Measurements from ENCODE around the gene CADM2. TPM values are rescaled to one million over a fixed set of nuclear protein-coding genes. Genes with fewer than 3 reads are reported as not detected.

CADM2 gene
- total and polyA plus RNA-seq, 2 experiments from 2014 or later: 13.3 to 47.5 TPM

DNA sequence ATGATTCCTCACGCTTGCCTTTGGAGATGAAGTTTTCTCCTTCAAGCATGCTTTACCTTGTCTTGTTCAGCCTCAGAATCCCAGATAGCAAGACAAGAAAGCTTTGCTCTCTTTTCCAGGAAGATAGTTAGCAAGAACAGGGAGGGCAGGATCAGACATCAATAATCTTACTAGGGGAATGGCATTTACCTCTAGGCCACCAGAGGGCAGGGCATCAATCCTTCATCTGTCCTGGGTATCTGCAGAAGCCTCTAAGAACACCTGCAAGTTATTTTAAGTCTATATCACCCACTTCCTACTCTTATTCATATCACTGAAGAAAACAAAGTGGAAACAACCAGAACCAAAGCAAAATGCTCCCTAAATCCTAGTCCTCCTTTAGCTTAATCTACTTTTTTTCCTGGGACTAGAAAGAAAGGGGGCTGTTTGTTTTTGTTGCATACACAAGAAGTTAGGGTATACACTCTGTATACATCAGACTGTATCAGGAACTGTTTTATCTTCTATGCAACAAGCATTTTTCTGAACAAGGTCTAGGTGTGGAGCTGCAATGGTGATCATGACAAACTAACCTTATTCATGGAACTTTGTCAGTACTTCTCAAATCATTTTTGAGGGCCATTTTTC is 862.5 kb downstream of the CADM2 start:
- DNase-seq (ENCODE audit: low spot score): peak; percentile 73
- Histone ChIP-seq H3K4me3 (no peak overlapping the region), H3K4me2 (no peak overlapping the region), H3F3A (replicated peaks; ENCODE audit: low read depth) (no peaks in the 10 kb centered on the region), H3K27ac (ENCODE audit: low read depth) (no peak overlapping the region), H3K79me2 (replicated peaks; ENCODE audit: insufficient read depth) (no peaks in the 10 kb centered on the region), H2AFZ (no peak overlapping the region), H3K36me3 (ENCODE audit: insufficient read depth) (no peaks in the 10 kb centered on the region), H3K4me1 (ENCODE audit: insufficient read depth) (no peaks in the 10 kb centered on the region), H3K9me2 (ENCODE audit: insufficient read depth) (no peaks in the 10 kb centered on the region), H3K27me3 (ENCODE audit: insufficient read depth) (no peaks in the 10 kb centered on the region), H4K20me1 (replicated peaks; ENCODE audit: insufficient read depth) (no peaks in the 10 kb centered on the region)
- no peak overlapping the region for H3K4me3 Mint-ChIP-seq
- no peak for TF ChIP-seq EZH2 (IDR thresholded peaks at IDR 0.05; ENCODE audit: low read depth, unreplicated experiment)
- TF ChIP-seq, protein P1, sequence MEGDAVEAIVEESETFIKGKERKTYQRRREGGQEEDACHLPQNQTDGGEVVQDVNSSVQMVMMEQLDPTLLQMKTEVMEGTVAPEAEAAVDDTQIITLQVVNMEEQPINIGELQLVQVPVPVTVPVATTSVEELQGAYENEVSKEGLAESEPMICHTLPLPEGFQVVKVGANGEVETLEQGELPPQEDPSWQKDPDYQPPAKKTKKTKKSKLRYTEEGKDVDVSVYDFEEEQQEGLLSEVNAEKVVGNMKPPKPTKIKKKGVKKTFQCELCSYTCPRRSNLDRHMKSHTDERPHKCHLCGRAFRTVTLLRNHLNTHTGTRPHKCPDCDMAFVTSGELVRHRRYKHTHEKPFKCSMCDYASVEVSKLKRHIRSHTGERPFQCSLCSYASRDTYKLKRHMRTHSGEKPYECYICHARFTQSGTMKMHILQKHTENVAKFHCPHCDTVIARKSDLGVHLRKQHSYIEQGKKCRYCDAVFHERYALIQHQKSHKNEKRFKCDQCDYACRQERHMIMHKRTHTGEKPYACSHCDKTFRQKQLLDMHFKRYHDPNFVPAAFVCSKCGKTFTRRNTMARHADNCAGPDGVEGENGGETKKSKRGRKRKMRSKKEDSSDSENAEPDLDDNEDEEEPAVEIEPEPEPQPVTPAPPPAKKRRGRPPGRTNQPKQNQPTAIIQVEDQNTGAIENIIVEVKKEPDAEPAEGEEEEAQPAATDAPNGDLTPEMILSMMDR (conservative IDR thresholded peaks at IDR 0.05; ENCODE audit: low read depth in 2 of 2): peak; percentile 76 to 79
- no peak for TF ChIP-seq ZNF114 (CRISPR knock-in tag; IDR thresholded peaks at IDR 0.05)
- no peaks in the 10 kb centered on the region; the same call in 2 of the 3 replicates for H3K9me3 Mint-ChIP-seq
- H3K36me3 Mint-ChIP-seq (ENCODE audit: low read depth): no peaks in the 10 kb centered on the region
- no peaks in the 10 kb centered on the region for H3K4me1 Mint-ChIP-seq
- no peak overlapping the region for H3K27ac Mint-ChIP-seq
- no peaks in the 10 kb centered on the region for H3K27me3 Mint-ChIP-seq (ENCODE audit: insufficient read depth, low read depth, poor library complexity)
- peak; percentile 95 for ATAC-seq

DNA sequence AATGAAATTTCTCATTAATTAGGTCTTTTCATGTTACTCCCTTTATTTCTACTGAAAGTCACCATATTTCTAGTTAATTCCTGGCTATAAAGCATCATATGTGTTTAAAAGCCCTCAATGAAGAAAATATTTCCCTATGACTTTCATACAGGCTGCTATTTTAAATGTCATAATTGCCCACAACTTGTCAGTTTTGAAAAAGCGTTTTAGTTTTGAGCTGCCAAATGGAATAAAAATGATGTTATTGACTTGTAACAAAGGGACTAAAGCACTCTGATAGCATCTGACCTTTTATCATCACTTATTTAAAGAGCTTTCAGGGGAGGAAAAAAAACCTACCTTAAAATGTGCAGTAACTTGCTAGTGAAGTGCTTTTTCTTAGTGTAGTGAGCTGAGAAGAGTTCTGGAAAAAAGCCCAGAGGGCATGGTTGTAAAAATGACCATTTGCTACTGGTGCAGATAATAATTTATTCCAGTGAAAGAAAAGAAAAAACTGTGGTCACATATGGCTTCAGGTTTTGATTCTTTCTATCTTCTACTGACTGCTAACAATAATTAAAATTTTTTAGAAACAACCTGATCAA is 877.2 kb downstream of the CADM2 start:
- Histone ChIP-seq H3K4me1 (ENCODE audit: insufficient read depth) (peaks cover 9% of the 10 kb centered on the region), H3K27me3 (ENCODE audit: insufficient read depth) (no peaks in the 10 kb centered on the region), H3K4me2 (no peak overlapping the region), H3K36me3 (ENCODE audit: insufficient read depth) (no peaks in the 10 kb centered on the region), H3K27ac (ENCODE audit: low read depth) (no peak overlapping the region), H3K79me2 (replicated peaks; ENCODE audit: insufficient read depth) (no peaks in the 10 kb centered on the region), H3F3A (replicated peaks; ENCODE audit: low read depth) (no peaks in the 10 kb centered on the region), H2AFZ (no peak overlapping the region), H3K9me2 (ENCODE audit: insufficient read depth) (no peaks in the 10 kb centered on the region), H3K4me3 (no peak overlapping the region), H4K20me1 (replicated peaks; ENCODE audit: insufficient read depth) (no peaks in the 10 kb centered on the region)
- Mint-ChIP-seq H3K27me3 (ENCODE audit: insufficient read depth, low read depth, poor library complexity) (no peaks in the 10 kb centered on the region), H3K9me3 (no peaks in the 10 kb centered on the region), H3K4me3 (no peak overlapping the region), H3K4me1 (peaks cover 8% of the 10 kb centered on the region; the same call in 2 of the 3 replicates), H3K36me3 (ENCODE audit: low read depth) (no peaks in the 10 kb centered on the region), H3K27ac (no peak overlapping the region)
- ATAC-seq: no peak
- no peak for DNase-seq (ENCODE audit: low spot score)
- TF ChIP-seq ZNF114 (CRISPR knock-in tag; IDR thresholded peaks at IDR 0.05) (no peak), CREB1 (CRISPR knock-in tag; IDR thresholded peaks at IDR 0.05; ENCODE audit: low read depth) (no peak), EZH2phosphoT487 (IDR thresholded peaks at IDR 0.05; ENCODE audit: unreplicated experiment) (no peak), POLR2AphosphoS5 (IDR thresholded peaks at IDR 0.05; ENCODE audit: low read depth) (no peak), EZH2 (IDR thresholded peaks at IDR 0.05; ENCODE audit: low read depth, unreplicated experiment) (no peak), JUNB (IDR thresholded peaks at IDR 0.05; ENCODE audit: unreplicated experiment) (no peak), STAT1 (IDR thresholded peaks at IDR 0.05; ENCODE audit: unreplicated experiment) (no peak)
- TF ChIP-seq, protein P2, sequence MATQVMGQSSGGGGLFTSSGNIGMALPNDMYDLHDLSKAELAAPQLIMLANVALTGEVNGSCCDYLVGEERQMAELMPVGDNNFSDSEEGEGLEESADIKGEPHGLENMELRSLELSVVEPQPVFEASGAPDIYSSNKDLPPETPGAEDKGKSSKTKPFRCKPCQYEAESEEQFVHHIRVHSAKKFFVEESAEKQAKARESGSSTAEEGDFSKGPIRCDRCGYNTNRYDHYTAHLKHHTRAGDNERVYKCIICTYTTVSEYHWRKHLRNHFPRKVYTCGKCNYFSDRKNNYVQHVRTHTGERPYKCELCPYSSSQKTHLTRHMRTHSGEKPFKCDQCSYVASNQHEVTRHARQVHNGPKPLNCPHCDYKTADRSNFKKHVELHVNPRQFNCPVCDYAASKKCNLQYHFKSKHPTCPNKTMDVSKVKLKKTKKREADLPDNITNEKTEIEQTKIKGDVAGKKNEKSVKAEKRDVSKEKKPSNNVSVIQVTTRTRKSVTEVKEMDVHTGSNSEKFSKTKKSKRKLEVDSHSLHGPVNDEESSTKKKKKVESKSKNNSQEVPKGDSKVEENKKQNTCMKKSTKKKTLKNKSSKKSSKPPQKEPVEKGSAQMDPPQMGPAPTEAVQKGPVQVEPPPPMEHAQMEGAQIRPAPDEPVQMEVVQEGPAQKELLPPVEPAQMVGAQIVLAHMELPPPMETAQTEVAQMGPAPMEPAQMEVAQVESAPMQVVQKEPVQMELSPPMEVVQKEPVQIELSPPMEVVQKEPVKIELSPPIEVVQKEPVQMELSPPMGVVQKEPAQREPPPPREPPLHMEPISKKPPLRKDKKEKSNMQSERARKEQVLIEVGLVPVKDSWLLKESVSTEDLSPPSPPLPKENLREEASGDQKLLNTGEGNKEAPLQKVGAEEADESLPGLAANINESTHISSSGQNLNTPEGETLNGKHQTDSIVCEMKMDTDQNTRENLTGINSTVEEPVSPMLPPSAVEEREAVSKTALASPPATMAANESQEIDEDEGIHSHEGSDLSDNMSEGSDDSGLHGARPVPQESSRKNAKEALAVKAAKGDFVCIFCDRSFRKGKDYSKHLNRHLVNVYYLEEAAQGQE (IDR thresholded peaks at IDR 0.05; ENCODE audit: unreplicated experiment): no peak
- TF ChIP-seq, protein P1 (conservative IDR thresholded peaks at IDR 0.05; ENCODE audit: low read depth in 2 of 2): no peak
